Pancreas (tissue), 10 donors: ENCODE measurements around the gene SULT1A1. TPM values are rescaled to one million over a fixed set of nuclear protein-coding genes. Genes with fewer than 3 reads are reported as not detected.

Source experiments
- ATAC-seq, 4 donors: fragments of 200-7000 bp; cut with Tn5 transposase; one replicate each; pipeline versions ENCODE4 v1.8.0 to v1.9.1; 2020; ENCODE audit warnings: mild to moderate bottlenecking in 4 of 4, moderate library complexity in 4 of 4
- DNase-seq, 6 donors: peaks; one replicate each; pipeline ENCODE4 v3.0.0-alpha.2; 2020
- FAIRE-seq: peaks from 2 replicates; lab custom pipeline; 2012; peaks lifted over from hg19 to GRCh38; lab: Jason Lieb, UNC
- H3K27ac ChIP-seq, 4 donors: fragments of 200-600 bp; sonication (generic); 1 replicate in 3 of 4; 2 replicates in 1 of 4; pipeline versions ENCODE4 v1.5.0 to v1.8.0; 2020
- H3K27me3 ChIP-seq, 4 donors: fragments of 200-600 bp; one replicate each; pipeline ENCODE4 v1.8.0; 2021
- H3K36me3 ChIP-seq, 3 donors: fragments of 200-600 bp; sonication (generic) in 1 of 3; one replicate each; pipeline versions ENCODE4 v1.5.0 to v1.8.0; 2020 to 2021
- H3K4me1 ChIP-seq, 3 donors: fragments of 200-600 bp; one replicate each; pipeline ENCODE4 v1.8.0; 2021
- H3K4me3 ChIP-seq, 4 donors: fragments of 200-600 bp; sonication (generic) in 2 of 4; one replicate each; pipeline versions ENCODE4 v1.5.0 to v1.8.0; 2020 to 2021
- H3K9me3 ChIP-seq, 4 donors: fragments of 200-600 bp; one replicate each; pipeline ENCODE4 v1.8.0; 2021
- CTCF ChIP-seq, 4 donors: fragments of 200-600 bp; sonication (generic) in 3 of 4; IDR thresholded peaks; one replicate each; pipeline versions ENCODE4 v1.5.0 to v1.8.0; 2021; ENCODE audit warnings: antibody characterized with exemption in 4 of 4
- WGBS, 2 donors: extraction: QIAGEN DNeasy Blood & Tissue Kit; methylation state at CpG; one replicate each; pipeline ENCODE4 v1.1.7; 2013; 5-methylcytosine and 5-hydroxymethylcytosine counted together
- intact Hi-C, 3 donors: fragments of 100-400 bp; cut with DNase I; formaldehyde crosslinking; loops; one replicate each; pipeline versions ENCODE4 v1.11.1 to v1.14.2; 2022
- polyA plus RNA-seq, 2 donors: library from polyadenylated mRNA; stranded (reverse); fragments of 200-250 nt; gene quantifications; one replicate each; pipeline ENCODE4 v1.2.3, GENCODE V29; 2013
- total RNA-seq, 6 donors: library from RNA; stranded (reverse); fragmentation: NEBNext Ultra II Directional in 4 of 6; extraction: Animal tissue kit (Norgen Biotek cat#: 25700) in 4 of 6; gene quantifications; one replicate each; pipeline versions ENCODE4 v1.2.1 to v1.2.4, GENCODE V29; 2021 to 2023
- donor health status: healthy with polysubstance abuse.
- donor health status: DM: no; HTN: no; CAD: no; lungs with moderate emphysema.
- donor health status: DM: no; HTN: no; CAD: no.
- donor health status: control.
- donor health status: control.
- donor health status: Bipolar disorder and iron deficiency.
- donor health status: DM: yes; HTN: yes; CAD: no.
- donor health status: DM: no; HTN: no; CAD: no.
- donor health status: DM: no; HTN: no; CAD: no.
- donor health status: DM: yes; HTN: yes; CAD: no.

The SULT1A1 gene
- total and polyA plus RNA-seq, 8 donors = 5.7 to 46.7 (median 12.2) TPM

GRCh38 chr16:28555561-28555960 is 54.3 kb downstream of the SULT1A1 start:
- ATAC-seq = no peak

More at GRCh38 chr16:28555561-28555960, 54.3 kb downstream of the SULT1A1 start:
- TF ChIP-seq CTCF (IDR thresholded peaks at IDR 0.05) = no peak
- DNase-seq (no peak), FAIRE-seq (no peak)
- no peak overlapping the region for H3K4me3 ChIP-seq
- intact Hi-C loops = no loop called here
- no peaks in the 10 kb centered on the region for H3K9me3 ChIP-seq
- H3K36me3 ChIP-seq = no peaks in the 10 kb centered on the region
- WGBS, 2 donors = 80 to 83% methylated on average over 2 of the region's 2 CpGs
- no peak overlapping the region for H3K27ac ChIP-seq
- H3K4me1 ChIP-seq = peaks cover 0 to 5% (median 3%) of the 10 kb centered on the region in 3 donors
- no peaks in the 10 kb centered on the region for H3K27me3 ChIP-seq

Other genes with a start within 250 kb of the SULT1A1 start
- gene NPIPB6, start 246.5 kb downstream of the SULT1A1 start, total RNA-seq = 1 to 10 TPM in 2 of 6 donors, under 1 TPM in 3, not detected in 1; 0.25 to 2.0 (median 0.58) TPM
- gene NPIPB6, start 246.5 kb downstream of the SULT1A1 start, polyA plus RNA-seq = under 1 TPM; 0.61 to 0.77 TPM
- gene EIF3CL, start 206.2 kb downstream of the SULT1A1 start, total RNA-seq = 10 to 100 TPM; 32.6 to 76.5 (median 50.5) TPM
- 10 to 100 TPM; 38.7 to 49.0 TPM for gene EIF3CL, start 206.2 kb downstream of the SULT1A1 start, polyA plus RNA-seq
- not detected for gene NPIPB7, start 137.7 kb downstream of the SULT1A1 start, total RNA-seq
- gene NPIPB7, start 137.7 kb downstream of the SULT1A1 start, polyA plus RNA-seq = not detected
- gene CLN3, start 118.0 kb downstream of the SULT1A1 start, total RNA-seq = 10 to 100 TPM in 3 of 6 donors, 1 to 10 TPM in 3; 6.9 to 17.2 (median 10.2) TPM
- 10 to 100 TPM; 13.8 to 25.9 TPM for gene CLN3, start 118.0 kb downstream of the SULT1A1 start, polyA plus RNA-seq
- 1 to 10 TPM in 2 of 6 donors, under 1 TPM in 4; 0.16 to 3.0 (median 0.45) TPM for gene APOBR, start 115.4 kb downstream of the SULT1A1 start, total RNA-seq
- 1 to 10 TPM in 1 of 2 donors, under 1 TPM in 1; 0.70 to 1.5 TPM for gene APOBR, start 115.4 kb downstream of the SULT1A1 start, polyA plus RNA-seq
- under 1 TPM in 2 of 6 donors, not detected in 4; 0.18 to 0.20 TPM for gene IL27, start 103.2 kb downstream of the SULT1A1 start, total RNA-seq
- under 1 TPM in 1 of 2 donors, not detected in 1; 0.68 TPM for gene IL27, start 103.2 kb downstream of the SULT1A1 start, polyA plus RNA-seq
- 100 to 1,000 TPM in 3 of 6 donors, 10 to 100 TPM in 3; 28.9 to 303 (median 103) TPM for gene NUPR1, start 71.1 kb downstream of the SULT1A1 start, total RNA-seq
- gene NUPR1, start 71.1 kb downstream of the SULT1A1 start, polyA plus RNA-seq = 100 to 1,000 TPM; 117 to 151 TPM
- gene SGF29, start 56.1 kb downstream of the SULT1A1 start, total RNA-seq = 10 to 100 TPM; 14.2 to 28.3 (median 17.0) TPM
- 10 to 100 TPM; 40.2 to 46.6 TPM for gene SGF29, start 56.1 kb downstream of the SULT1A1 start, polyA plus RNA-seq
- 1 to 10 TPM in 3 of 6 donors, under 1 TPM in 3; 0.41 to 1.5 (median 1.1) TPM for gene SULT1A2, start 13.0 kb downstream of the SULT1A1 start, total RNA-seq
- gene SULT1A2, start 13.0 kb downstream of the SULT1A1 start, polyA plus RNA-seq = 1 to 10 TPM; 5.6 to 6.0 TPM
- gene NPIPB8, start 28.0 kb upstream of the SULT1A1 start, total RNA-seq = 1 to 10 TPM in 2 of 6 donors, under 1 TPM in 3, not detected in 1; 0.08 to 2.4 (median 0.74) TPM
- not detected for gene NPIPB8, start 28.0 kb upstream of the SULT1A1 start, polyA plus RNA-seq
- 100 to 1,000 TPM; 336 to 418 (median 379) TPM for gene EIF3C, start 101.4 kb upstream of the SULT1A1 start, total RNA-seq
- 1,000 to 10,000 TPM in 1 of 2 donors, 100 to 1,000 TPM in 1; 519 to 1,137 TPM for gene EIF3C, start 101.4 kb upstream of the SULT1A1 start, polyA plus RNA-seq
- gene NPIPB9, start 141.7 kb upstream of the SULT1A1 start, total RNA-seq = 1 to 10 TPM in 1 of 6 donors, under 1 TPM in 4, not detected in 1; 0.46 to 2.5 (median 0.92) TPM
- gene NPIPB9, start 141.7 kb upstream of the SULT1A1 start, polyA plus RNA-seq = 1 to 10 TPM in 1 of 2 donors, under 1 TPM in 1; 0.57 to 1.1 TPM
- gene ATXN2L, start 213.0 kb upstream of the SULT1A1 start, total RNA-seq = 10 to 100 TPM; 40.3 to 82.1 (median 54.6) TPM
- gene ATXN2L, start 213.0 kb upstream of the SULT1A1 start, polyA plus RNA-seq = 100 to 1,000 TPM in 1 of 2 donors, 10 to 100 TPM in 1; 65.3 to 116 TPM
- gene TUFM, start 236.3 kb upstream of the SULT1A1 start, total RNA-seq = 100 to 1,000 TPM in 1 of 6 donors, 10 to 100 TPM in 5; 71.9 to 100 (median 88.8) TPM
- 100 to 1,000 TPM; 145 to 181 TPM for gene TUFM, start 236.3 kb upstream of the SULT1A1 start, polyA plus RNA-seq